ENCODE measurements around the gene PUS10. TPM values are rescaled to one million over a fixed set of nuclear protein-coding genes. Genes with fewer than 3 reads are reported as not detected.

PUS10 gene
- polyA plus RNA-seq, 1 donor (not counting 4 experiments of a cell fraction or from before 2014, with no cell fraction given): 4.8 TPM

- H3K79me2 ChIP-seq (ENCODE audit: control insufficient read depth, insufficient read depth, low read length): no peaks in the 10 kb centered on the region
- H3K27me3 ChIP-seq (ENCODE audit: control insufficient read depth, extremely low read depth, insufficient read depth, low read length): no peaks in the 10 kb centered on the region
- no peak overlapping the region for H3K27ac ChIP-seq (ENCODE audit: control insufficient read depth, insufficient read depth, low read length)
- H3K4me1 ChIP-seq (ENCODE audit: control insufficient read depth, extremely low read depth, insufficient read depth, low read length): no peaks in the 10 kb centered on the region
- H3K4me3 ChIP-seq (ENCODE audit: control insufficient read depth in 2 of 3, extremely low read depth in 1 of 3, insufficient read depth in 2 of 3, low read depth in 1 of 3, low read length in 3 of 3): no peak overlapping the region
- dilution Hi-C loops (cut with MboI; ENCODE audit: extremely low pct_ligation_motif_present, low sequenced_read_pairs): no loop called here
- no peaks in the 10 kb centered on the region for H4K20me1 ChIP-seq (ENCODE audit: control insufficient read depth, extremely low read depth, insufficient read depth, low read length)
- peaks cover 10 to 16% of the 10 kb centered on the region in 2 experiments for H3K36me3 ChIP-seq (ENCODE audit: control insufficient read depth in 2 of 2, extremely low read depth in 1 of 2, insufficient read depth in 2 of 2, low read length in 2 of 2)
- H3K9ac ChIP-seq (ENCODE audit: control insufficient read depth, extremely low read depth, insufficient read depth, low read length): no peak overlapping the region
- H3K9me3 ChIP-seq (ENCODE audit: control insufficient read depth, low read depth, low read length): no peaks in the 10 kb centered on the region
- no peak for TF ChIP-seq EZH2 (IDR thresholded peaks at IDR 0.05; ENCODE audit: low read length)
- no peak for TF ChIP-seq CTCF (optimal IDR thresholded peaks at IDR 0.05 in 1 of 3, IDR thresholded peaks at IDR 0.05 in 1 of 3, conservative IDR thresholded peaks at IDR 0.05 in 1 of 3; ENCODE audit: extremely low read depth in 1 of 3, insufficient read depth in 2 of 3, low read length in 3 of 3)
- no peak for DNase-seq (ENCODE audit: low read depth, low spot score)
- no peak overlapping the region for H2AFZ ChIP-seq (ENCODE audit: control insufficient read depth, low read length)
- no peaks in the 10 kb centered on the region for H3K9me1 ChIP-seq (ENCODE audit: control insufficient read depth, extremely low read depth, insufficient read depth, low read length)
- FAIRE-seq: no peak
- H3K4me2 ChIP-seq (ENCODE audit: control insufficient read depth, extremely low read depth, insufficient read depth, low read depth, low read length): no peak overlapping the region
Observed at GRCh38 chr2:60898567-60898966, 119.5 kb downstream of the PUS10 start.

Small RNA genes within 50 kb of the gene (small RNA-seq; reads per million reads assigned to genes)
- gene RNA5SP95 (ENCODE audit: insufficient read length in 3 of 3, low read depth in 3 of 3, low replicate concordance in 1 of 3) (0 reads per million in 3 experiments), gene RNU4-51P (ENCODE audit: insufficient read length in 3 of 3, low read depth in 3 of 3, low replicate concordance in 1 of 3) (0 reads per million in 3 experiments)

Other genes with a start within 250 kb of the PUS10 start
- gene REL, start 136.7 kb downstream of the PUS10 start, polyA plus RNA-seq: 8.0 to 9.0 TPM (median 8.0 TPM) in 3 replicates
- 23.0 to 38.5 TPM (median 35.9 TPM) in 3 replicates for gene PEX13, start 535 bp downstream of the PUS10 start, polyA plus RNA-seq
- gene SANBR, start 47.6 kb upstream of the PUS10 start, polyA plus RNA-seq: 4.0 to 7.0 TPM (median 4.7 TPM) in 3 replicates
- 14.1 to 24.3 TPM (median 20.9 TPM) in 3 replicates for gene C2orf74, start 143.9 kb upstream of the PUS10 start, polyA plus RNA-seq

All from keratinocyte (primary cell).